ENCODE measurements around the gene OPTC. TPM values are rescaled to one million over a fixed set of nuclear protein-coding genes. Genes with fewer than 3 reads are reported as not detected.
"Not testable (repeated sequence)": the region's sequence is repeated elsewhere in the genome, so short reads cannot be mapped to it uniquely, and the experiment has no call there.

OPTC gene
- total and polyA plus RNA-seq, 8 donors = not detected

DNA sequence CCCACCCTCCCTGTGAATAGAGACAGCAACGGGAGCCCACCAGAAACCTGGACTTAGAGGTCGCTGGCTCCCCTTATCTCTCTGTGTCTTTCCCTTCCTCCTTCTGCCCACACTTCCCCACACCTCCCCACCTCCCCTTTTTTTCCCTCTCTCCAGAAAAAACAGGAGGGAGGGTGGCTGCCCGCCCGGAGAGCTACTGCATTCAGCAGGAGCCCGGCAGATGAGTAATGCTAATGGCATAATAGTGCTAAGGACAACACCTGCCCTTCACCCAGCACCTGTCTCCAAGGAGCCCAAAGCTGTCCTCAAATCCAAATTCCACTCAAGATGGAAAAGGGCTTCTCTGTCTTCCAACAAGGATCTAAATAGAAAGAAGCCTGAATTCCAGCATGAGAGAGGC is 29.7 kb upstream of the OPTC start:
- 68 to 69% methylated on average over 5 of the region's 5 CpGs for WGBS, 2 donors
- intact Hi-C loops (cut with DNase I) = no loop called here
- no peak for DNase-seq
- Histone ChIP-seq H3K4me3 (no peak overlapping the region), H3K9me3 (no peaks in the 10 kb centered on the region), H3K27ac (no peak overlapping the region), H3K36me3 (no peaks in the 10 kb centered on the region), H3K27me3 (no peaks in the 10 kb centered on the region), H3K4me1 (no peaks in the 10 kb centered on the region)
- peak in 1 of 4 donors; percentile 23 for ATAC-seq
- TF ChIP-seq, protein P1, sequence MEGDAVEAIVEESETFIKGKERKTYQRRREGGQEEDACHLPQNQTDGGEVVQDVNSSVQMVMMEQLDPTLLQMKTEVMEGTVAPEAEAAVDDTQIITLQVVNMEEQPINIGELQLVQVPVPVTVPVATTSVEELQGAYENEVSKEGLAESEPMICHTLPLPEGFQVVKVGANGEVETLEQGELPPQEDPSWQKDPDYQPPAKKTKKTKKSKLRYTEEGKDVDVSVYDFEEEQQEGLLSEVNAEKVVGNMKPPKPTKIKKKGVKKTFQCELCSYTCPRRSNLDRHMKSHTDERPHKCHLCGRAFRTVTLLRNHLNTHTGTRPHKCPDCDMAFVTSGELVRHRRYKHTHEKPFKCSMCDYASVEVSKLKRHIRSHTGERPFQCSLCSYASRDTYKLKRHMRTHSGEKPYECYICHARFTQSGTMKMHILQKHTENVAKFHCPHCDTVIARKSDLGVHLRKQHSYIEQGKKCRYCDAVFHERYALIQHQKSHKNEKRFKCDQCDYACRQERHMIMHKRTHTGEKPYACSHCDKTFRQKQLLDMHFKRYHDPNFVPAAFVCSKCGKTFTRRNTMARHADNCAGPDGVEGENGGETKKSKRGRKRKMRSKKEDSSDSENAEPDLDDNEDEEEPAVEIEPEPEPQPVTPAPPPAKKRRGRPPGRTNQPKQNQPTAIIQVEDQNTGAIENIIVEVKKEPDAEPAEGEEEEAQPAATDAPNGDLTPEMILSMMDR (IDR thresholded peaks at IDR 0.05) = no peak
- no peak for FAIRE-seq

DNA sequence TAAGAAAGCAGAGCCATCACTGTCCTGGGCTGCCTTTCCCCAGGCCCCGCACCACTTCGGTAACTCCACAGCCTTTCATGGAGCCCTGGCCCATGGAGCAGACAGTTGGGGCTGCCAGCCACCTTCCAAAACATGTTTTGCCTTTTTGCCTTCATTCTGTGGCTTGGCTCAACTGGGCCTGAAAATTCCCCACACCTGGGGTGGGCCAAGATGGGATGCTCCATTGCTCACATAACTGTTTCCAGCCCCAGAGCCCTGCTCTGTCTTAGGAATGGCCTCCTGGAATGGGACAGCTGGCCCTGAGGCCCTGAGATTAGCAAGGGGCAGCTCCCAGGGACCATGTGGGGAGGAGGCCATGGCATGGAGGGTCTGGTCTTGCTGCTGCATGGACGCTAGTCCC is 29.2 kb upstream of the OPTC start:
- FAIRE-seq (no peak), ATAC-seq (no peak), DNase-seq (no peak)
- Histone ChIP-seq H3K27me3 (no peaks in the 10 kb centered on the region), H3K4me3 (no peak overlapping the region), H3K36me3 (no peaks in the 10 kb centered on the region), H3K27ac (no peak overlapping the region), H3K4me1 (no peaks in the 10 kb centered on the region), H3K9me3 (no peaks in the 10 kb centered on the region)
- TF ChIP-seq, protein P1 (IDR thresholded peaks at IDR 0.05) = no peak
- 96 to 100% methylated on average over 3 of the region's 3 CpGs for WGBS, 2 donors
- intact Hi-C loops (cut with DNase I) = no loop called here

DNA sequence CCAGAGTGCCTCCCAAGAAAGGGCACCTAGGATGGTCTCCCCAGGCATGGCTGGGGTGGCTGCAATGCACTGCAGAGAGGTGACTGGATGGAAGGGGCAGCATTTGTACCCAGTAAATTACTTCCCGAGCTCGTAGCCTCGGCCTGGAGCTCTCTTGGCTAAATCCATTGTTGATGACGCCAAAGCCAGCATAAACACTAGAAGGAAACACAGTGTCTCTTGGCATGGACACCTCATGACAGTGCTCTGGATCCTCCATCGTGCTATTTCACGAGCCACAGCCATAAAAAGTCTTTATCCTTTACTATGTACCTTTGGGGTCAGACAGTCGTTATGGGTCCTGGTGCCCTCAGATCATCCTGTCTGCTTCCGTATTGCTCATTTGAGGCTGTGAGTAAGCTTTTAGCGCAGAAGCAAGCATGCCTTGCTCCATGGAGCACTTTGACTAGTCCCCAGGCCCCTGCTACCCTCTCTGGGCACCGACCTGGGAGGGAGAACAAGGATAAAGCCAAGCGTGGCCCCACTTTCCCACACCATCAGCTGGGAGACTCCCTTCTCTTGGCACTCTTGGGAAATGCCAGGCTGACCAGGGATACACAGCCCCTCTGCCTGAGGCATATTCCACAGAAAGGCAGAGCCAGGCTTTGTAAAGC is 28.7 kb upstream of the OPTC start:
- DNase-seq (no peak), ATAC-seq (no peak), FAIRE-seq (no peak)
- 84 to 91% methylated on average over 11 of the region's 11 CpGs for WGBS, 2 donors
- Histone ChIP-seq H3K27me3 (no peaks in the 10 kb centered on the region), H3K36me3 (no peaks in the 10 kb centered on the region), H3K27ac (no peak overlapping the region), H3K4me3 (no peak overlapping the region), H3K4me1 (no peaks in the 10 kb centered on the region), H3K9me3 (no peaks in the 10 kb centered on the region)
- TF ChIP-seq, protein P1 (IDR thresholded peaks at IDR 0.05) = no peak
- intact Hi-C loops (cut with DNase I) = no loop called here

DNA sequence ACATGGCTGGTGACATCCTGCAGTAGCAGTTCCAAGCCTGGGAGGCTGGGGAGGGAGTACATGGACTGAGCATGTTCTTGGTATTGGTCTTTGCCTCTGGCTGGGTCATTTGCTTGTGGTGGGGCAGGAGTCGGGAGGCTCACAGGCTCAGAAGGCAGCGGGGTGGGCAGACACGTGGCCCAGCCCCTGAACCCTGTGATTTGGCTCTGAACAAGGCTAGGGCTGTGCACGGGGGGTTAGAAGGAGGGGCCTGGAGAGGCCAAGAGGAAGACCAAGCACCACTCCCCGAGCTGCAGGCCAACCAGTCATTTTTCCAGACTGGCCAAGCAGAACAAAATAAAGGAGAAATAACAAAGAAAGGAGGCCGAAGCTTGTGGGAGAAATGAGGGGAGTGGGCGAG is 28.0 kb upstream of the OPTC start:
- TF ChIP-seq, protein P1 (IDR thresholded peaks at IDR 0.05) = no peak
- Histone ChIP-seq H3K36me3 (no peaks in the 10 kb centered on the region), H3K4me1 (no peaks in the 10 kb centered on the region), H3K9me3 (no peaks in the 10 kb centered on the region), H3K27me3 (no peaks in the 10 kb centered on the region), H3K27ac (no peak overlapping the region), H3K4me3 (no peak overlapping the region)
- no peak for FAIRE-seq
- intact Hi-C loops (cut with DNase I) = no loop called here
- peak in 3 of 4 donors; percentile 40 to 55 (median 53) for ATAC-seq
- no peak for DNase-seq
- WGBS, 2 donors = 28 to 32% methylated on average over 7 of the region's 7 CpGs

DNA sequence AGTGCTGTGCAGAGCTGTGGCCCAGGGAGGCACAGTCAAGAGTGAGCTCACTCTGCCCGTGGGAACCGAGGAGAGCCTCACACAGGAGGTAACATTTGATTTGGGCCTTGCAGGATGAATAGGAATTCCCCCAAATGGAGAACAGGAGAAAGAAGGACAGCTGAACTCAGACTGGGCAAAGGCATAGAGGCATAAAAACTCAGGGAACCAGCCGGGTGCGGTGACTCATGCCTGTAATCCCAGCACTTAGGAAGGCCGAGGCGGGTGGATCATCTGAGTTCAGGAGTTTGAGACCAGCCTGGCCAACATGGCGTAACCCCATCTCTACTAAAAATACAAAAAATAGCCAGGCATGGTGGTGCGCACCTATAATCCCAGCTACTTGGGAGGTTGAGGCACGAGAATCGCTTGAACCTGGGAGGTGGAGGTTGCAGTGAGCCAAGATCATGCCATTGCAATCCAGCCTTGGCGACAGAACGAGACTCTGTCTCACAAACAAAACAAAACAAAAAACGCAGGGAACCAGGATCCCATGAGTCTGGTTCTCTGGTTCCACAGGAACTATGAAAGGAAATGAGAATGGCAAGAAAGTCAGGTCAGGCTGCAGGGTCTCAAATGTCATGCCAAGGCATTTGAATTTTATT is 26.9 kb upstream of the OPTC start:
- H3K4me1 ChIP-seq; H3K4me3 ChIP-seq; intact Hi-C loops (cut with DNase I); FAIRE-seq; H3K9me3 ChIP-seq; ATAC-seq; DNase-seq; H3K27ac ChIP-seq; H3K27me3 ChIP-seq; H3K36me3 ChIP-seq: not testable (repeated sequence)
- WGBS, 2 donors = 87 to 90% methylated on average over 13 of the region's 13 CpGs
